PC-9 (cell line): ENCODE results near the gene TP53BP2. TPM values are rescaled to one million over a fixed set of nuclear protein-coding genes. Genes with fewer than 3 reads are reported as not detected.

ENCODE experiments used
- BruUV-seq: library from RNA; stranded (reverse); fragments of 400-500 nt; replicated peaks from 2 replicates; lab custom pipeline; 2021; lab: Mats Ljungman, UMichigan
- CTCF ChIA-PET: fragments of 300-600 bp; sonication (Branson Sonifier 250); formaldehyde crosslinking; loops from one replicate; lab custom pipeline; 2022; ENCODE audit warnings: antibody characterized with exemption; lab: Charles Lee
- POLR2A ChIA-PET: fragments of 300-600 bp; sonication (Branson Sonifier 250); formaldehyde crosslinking; loops from one replicate; lab custom pipeline; 2022; ENCODE audit warnings: antibody characterized with exemption; ENCODE audit not compliant: unreplicated experiment; lab: Charles Lee
- DNase-seq, 2 experiments: peaks; one replicate each; pipeline versions ENCODE4 v3.0.0 to v3.0.0-alpha.2; 2015 to 2022; ENCODE audit warnings: mixed read lengths in 1 of 2
- H2AFZ ChIP-seq: fragments of 200-600 bp; sonication (generic); 2 replicates; pipeline ENCODE4 v1.8.1; 2017; ENCODE audit warnings: antibody characterized with exemption
- H3F3A ChIP-seq: fragments of 200-600 bp; sonication (generic); 2 replicates; pipeline ENCODE4 v1.8.1; 2017; ENCODE audit warnings: antibody characterized with exemption, mild to moderate bottlenecking, low read depth; ENCODE audit not compliant: insufficient read depth
- H3K27ac ChIP-seq: fragments of 200-600 bp; sonication (generic); 2 replicates; pipeline ENCODE4 v1.6.1; 2016; ENCODE audit warnings: mixed run types
- H3K27me3 ChIP-seq: fragments of 200-600 bp; sonication (generic); 2 replicates; pipeline ENCODE4 v1.6.1; 2016; ENCODE audit warnings: low read depth, mixed run types; ENCODE audit not compliant: insufficient read depth
- H3K36me3 ChIP-seq: fragments of 200-600 bp; sonication (generic); 2 replicates; pipeline ENCODE4 v1.6.1; 2016; ENCODE audit warnings: low read depth, mixed run types
- H3K4me1 ChIP-seq: fragments of 200-600 bp; sonication (generic); replicated peaks from 2 replicates; pipeline ENCODE4 v1.6.1; 2016; ENCODE audit warnings: mixed run types; ENCODE audit not compliant: insufficient read depth
- H3K4me2 ChIP-seq: fragments of 200-600 bp; sonication (generic); 2 replicates; pipeline ENCODE4 v1.6.1; 2017; ENCODE audit warnings: mixed run types
- H3K4me3 ChIP-seq: fragments of 200-600 bp; sonication (generic); 2 replicates; pipeline ENCODE4 v1.6.1; 2016; ENCODE audit warnings: mixed run types
- H3K79me2 ChIP-seq: fragments of 200-600 bp; sonication (generic); 2 replicates; pipeline ENCODE4 v1.6.1; 2017; ENCODE audit warnings: low read depth, mixed run types
- H3K9me2 ChIP-seq: fragments of 200-600 bp; sonication (generic); 2 replicates; pipeline ENCODE4 v1.8.1; 2017; ENCODE audit warnings: mild to moderate bottlenecking; ENCODE audit not compliant: insufficient read depth
- H3K9me3 ChIP-seq: fragments of 200-600 bp; sonication (generic); 2 replicates; pipeline ENCODE4 v1.8.1; 2016; ENCODE audit warnings: low read depth; ENCODE audit not compliant: insufficient read depth
- H4K20me1 ChIP-seq: fragments of 200-600 bp; sonication (generic); 2 replicates; pipeline ENCODE4 v1.8.1; 2017; ENCODE audit not compliant: insufficient read depth
- CTCF ChIP-seq: fragments of 200-600 bp; sonication (generic); conservative IDR thresholded peaks from 2 replicates; pipeline ENCODE4 v1.6.1; 2017; ENCODE audit warnings: mixed run types, antibody characterized with exemption, mild to moderate bottlenecking, moderate library complexity
- EZH2 ChIP-seq: fragments of 200-600 bp; sonication (generic); IDR thresholded peaks from 2 replicates; pipeline ENCODE4 v1.8.0; 2017; ENCODE audit warnings: antibody characterized with exemption, low read depth
- intact Hi-C: fragments of 100-400 bp; cut with micrococcal nuclease; formaldehyde crosslinking; loops from one replicate; pipeline ENCODE4 v1.10.0; 2022; ENCODE audit not compliant: unreplicated experiment
- total RNA-seq: library from RNA; stranded (reverse); gene quantifications from 2 replicates; pipeline ENCODE4 v1.2.3, GENCODE V29; 2021

Gene TP53BP2
- total RNA-seq, 1 experiment from 2014 or later = 63.1 TPM

- Histone ChIP-seq H3K27ac (no peak overlapping the region), H3K9me2 (no peaks in the 10 kb centered on the region), H3K36me3 (no peaks in the 10 kb centered on the region), H2AFZ (no peak overlapping the region; the same call in 1 of the 2 replicates), H3K4me3 (no peak overlapping the region), H4K20me1 (no peaks in the 10 kb centered on the region), H3K4me1 (peaks cover 6% of the 10 kb centered on the region), H3K9me3 (no peaks in the 10 kb centered on the region; the same call in 1 of the 2 replicates), H3K27me3 (no peaks in the 10 kb centered on the region), H3K4me2 (no peak overlapping the region), H3F3A (peaks cover 4% of the 10 kb centered on the region), H3K79me2 (0 out of 2 replicates have a peak, but pooled peaks cover 2% of the 10 kb centered on the region)
- CTCF ChIA-PET = interaction anchor here (0.7 kb wide), 1 partner anchor 11 kb away, joined by 5 read pairs; no protein-coding TSS in a partner anchor
- no peak for DNase-seq
- intact Hi-C loops = no loop called here
- TF ChIP-seq EZH2 (no peak), CTCF (no peak)
- POLR2A ChIA-PET = no interaction called here
- BruUV-seq = no TSS peak
Observed at GRCh38 chr1:223852337-223852736, 6.6 kb upstream of the TP53BP2 start.

- Histone ChIP-seq H3K9me2 (no peaks in the 10 kb centered on the region), H3K9me3 (no peaks in the 10 kb centered on the region; the same call in 1 of the 2 replicates), H3K27me3 (no peaks in the 10 kb centered on the region), H3F3A (peaks cover 14% of the 10 kb centered on the region), H3K27ac (no peak overlapping the region), H3K4me3 (no peak overlapping the region), H3K4me1 (peaks cover 13% of the 10 kb centered on the region), H2AFZ (no peak overlapping the region), H3K36me3 (no peaks in the 10 kb centered on the region), H4K20me1 (0 out of 2 replicates have a peak, but pooled peaks cover under 1% of the 10 kb centered on the region), H3K4me2 (no peak overlapping the region), H3K79me2 (peaks cover 18% of the 10 kb centered on the region)
- no peak for TF ChIP-seq EZH2
- no peak for TF ChIP-seq CTCF
- no peak for DNase-seq
- intact Hi-C loops = no loop called here
- ChIA-PET CTCF (no interaction called here), POLR2A (no interaction called here)
- no TSS peak for BruUV-seq
Observed at GRCh38 chr1:223849352-223850254, 3.9 kb upstream of the TP53BP2 start.

- H3K27me3 ChIP-seq = no peaks in the 10 kb centered on the region
- H2AFZ ChIP-seq = no peak overlapping the region
- no peak overlapping the region for H3K4me3 ChIP-seq
- H3K9me3 ChIP-seq = no peaks in the 10 kb centered on the region; the same call in 1 of the 2 replicates
- H3F3A ChIP-seq = peaks cover 20% of the 10 kb centered on the region
- peaks cover 10% of the 10 kb centered on the region; the same call in 1 of the 2 replicates for H4K20me1 ChIP-seq
- no peak for DNase-seq
- no peaks in the 10 kb centered on the region for H3K36me3 ChIP-seq
- peaks cover 28% of the 10 kb centered on the region for H3K79me2 ChIP-seq
- no peaks in the 10 kb centered on the region for H3K9me2 ChIP-seq
- TF ChIP-seq CTCF = no peak
- no peak for TF ChIP-seq EZH2
- no peak overlapping the region for H3K4me2 ChIP-seq
- H3K4me1 ChIP-seq = peaks cover 21% of the 10 kb centered on the region
- intact Hi-C loops = no loop called here
- ChIA-PET POLR2A (no interaction called here), CTCF (no interaction called here)
- BruUV-seq = no TSS peak
- H3K27ac ChIP-seq = no peak overlapping the region
Observed at GRCh38 chr1:223848536-223848935, 2.8 kb upstream of the TP53BP2 start.
